ENCODE measurements around the gene SERBP1.

Gene SERBP1

DNA sequence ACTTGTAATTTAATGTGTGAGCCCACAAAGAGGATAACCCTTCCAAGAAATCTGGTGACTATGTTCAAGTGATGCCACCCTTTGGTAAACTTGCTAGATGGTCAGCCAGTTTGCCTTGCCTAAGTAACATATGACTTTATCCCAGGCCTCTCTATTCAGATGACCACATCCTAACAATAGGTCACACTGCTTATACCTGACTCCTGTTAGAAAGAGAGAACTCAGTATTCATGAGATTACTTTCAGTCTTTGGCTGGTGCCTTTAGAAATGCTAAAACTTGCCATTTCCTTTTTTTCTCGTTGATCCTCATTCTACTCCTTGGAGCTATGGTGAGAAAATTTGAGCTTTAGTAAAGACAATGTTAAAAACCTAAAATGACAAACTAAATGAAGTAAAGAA, 28.5 kb upstream of the SERBP1 start:
- TF ChIP-seq TOX (CRISPR knock-in tag; IDR thresholded peaks at IDR 0.05; ENCODE audit: borderline replicate concordance) (no peak), CREB5 (CRISPR knock-in tag; IDR thresholded peaks at IDR 0.05; ENCODE audit: low read depth) (no peak), CSDC2 (CRISPR knock-in tag; IDR thresholded peaks at IDR 0.05) (no peak), OSR1 (CRISPR knock-in tag; IDR thresholded peaks at IDR 0.05) (no peak), TCF4 (CRISPR knock-in tag; IDR thresholded peaks at IDR 0.05; ENCODE audit: borderline replicate concordance) (no peak), SNAI2 (CRISPR knock-in tag; IDR thresholded peaks at IDR 0.05) (no peak), ZNF565 (CRISPR knock-in tag; conservative IDR thresholded peaks at IDR 0.05; ENCODE audit: low read depth) (no peak), GLIS3 (CRISPR knock-in tag; IDR thresholded peaks at IDR 0.05) (no peak)
- no peak for ATAC-seq

GRCh38 chr1:67457247-67457646, 27.0 kb upstream of the SERBP1 start:
- no peak for TF ChIP-seq ISL1 (CRISPR knock-in tag; IDR thresholded peaks at IDR 0.05)
- TF ChIP-seq, protein P1, sequence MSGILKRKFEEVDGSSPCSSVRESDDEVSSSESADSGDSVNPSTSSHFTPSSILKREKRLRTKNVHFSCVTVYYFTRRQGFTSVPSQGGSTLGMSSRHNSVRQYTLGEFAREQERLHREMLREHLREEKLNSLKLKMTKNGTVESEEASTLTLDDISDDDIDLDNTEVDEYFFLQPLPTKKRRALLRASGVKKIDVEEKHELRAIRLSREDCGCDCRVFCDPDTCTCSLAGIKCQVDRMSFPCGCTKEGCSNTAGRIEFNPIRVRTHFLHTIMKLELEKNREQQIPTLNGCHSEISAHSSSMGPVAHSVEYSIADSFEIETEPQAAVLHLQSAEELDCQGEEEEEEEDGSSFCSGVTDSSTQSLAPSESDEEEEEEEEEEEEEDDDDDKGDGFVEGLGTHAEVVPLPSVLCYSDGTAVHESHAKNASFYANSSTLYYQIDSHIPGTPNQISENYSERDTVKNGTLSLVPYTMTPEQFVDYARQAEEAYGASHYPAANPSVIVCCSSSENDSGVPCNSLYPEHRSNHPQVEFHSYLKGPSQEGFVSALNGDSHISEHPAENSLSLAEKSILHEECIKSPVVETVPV (CRISPR knock-in tag; IDR thresholded peaks at IDR 0.05) = no peak
- TF ChIP-seq ZFP3 (CRISPR knock-in tag; IDR thresholded peaks at IDR 0.05) = no peak
- TF ChIP-seq ZNF565 (CRISPR knock-in tag; conservative IDR thresholded peaks at IDR 0.05; ENCODE audit: low read depth) = no peak
- TF ChIP-seq ZFP30 (CRISPR knock-in tag; IDR thresholded peaks at IDR 0.05) = no peak
- TF ChIP-seq GLIS3 (CRISPR knock-in tag; IDR thresholded peaks at IDR 0.05) = no peak
- TF ChIP-seq, protein P2, sequence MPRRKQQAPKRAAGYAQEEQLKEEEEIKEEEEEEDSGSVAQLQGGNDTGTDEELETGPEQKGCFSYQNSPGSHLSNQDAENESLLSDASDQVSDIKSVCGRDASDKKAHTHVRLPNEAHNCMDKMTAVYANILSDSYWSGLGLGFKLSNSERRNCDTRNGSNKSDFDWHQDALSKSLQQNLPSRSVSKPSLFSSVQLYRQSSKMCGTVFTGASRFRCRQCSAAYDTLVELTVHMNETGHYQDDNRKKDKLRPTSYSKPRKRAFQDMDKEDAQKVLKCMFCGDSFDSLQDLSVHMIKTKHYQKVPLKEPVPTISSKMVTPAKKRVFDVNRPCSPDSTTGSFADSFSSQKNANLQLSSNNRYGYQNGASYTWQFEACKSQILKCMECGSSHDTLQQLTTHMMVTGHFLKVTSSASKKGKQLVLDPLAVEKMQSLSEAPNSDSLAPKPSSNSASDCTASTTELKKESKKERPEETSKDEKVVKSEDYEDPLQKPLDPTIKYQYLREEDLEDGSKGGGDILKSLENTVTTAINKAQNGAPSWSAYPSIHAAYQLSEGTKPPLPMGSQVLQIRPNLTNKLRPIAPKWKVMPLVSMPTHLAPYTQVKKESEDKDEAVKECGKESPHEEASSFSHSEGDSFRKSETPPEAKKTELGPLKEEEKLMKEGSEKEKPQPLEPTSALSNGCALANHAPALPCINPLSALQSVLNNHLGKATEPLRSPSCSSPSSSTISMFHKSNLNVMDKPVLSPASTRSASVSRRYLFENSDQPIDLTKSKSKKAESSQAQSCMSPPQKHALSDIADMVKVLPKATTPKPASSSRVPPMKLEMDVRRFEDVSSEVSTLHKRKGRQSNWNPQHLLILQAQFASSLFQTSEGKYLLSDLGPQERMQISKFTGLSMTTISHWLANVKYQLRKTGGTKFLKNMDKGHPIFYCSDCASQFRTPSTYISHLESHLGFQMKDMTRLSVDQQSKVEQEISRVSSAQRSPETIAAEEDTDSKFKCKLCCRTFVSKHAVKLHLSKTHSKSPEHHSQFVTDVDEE (CRISPR knock-in tag; IDR thresholded peaks at IDR 0.05) = no peak
- no peak for TF ChIP-seq ESRRG (CRISPR knock-in tag; IDR thresholded peaks at IDR 0.05)
- TF ChIP-seq CREB5 (CRISPR knock-in tag; IDR thresholded peaks at IDR 0.05; ENCODE audit: low read depth) = no peak
- no peak for TF ChIP-seq ARNTL (CRISPR knock-in tag; IDR thresholded peaks at IDR 0.05; ENCODE audit: borderline replicate concordance, low read depth)
- no peak for TF ChIP-seq POU6F1 (CRISPR knock-in tag; IDR thresholded peaks at IDR 0.05; ENCODE audit: borderline replicate concordance, low read depth)
- TF ChIP-seq PATZ1 (CRISPR knock-in tag; IDR thresholded peaks at IDR 0.05; ENCODE audit: borderline replicate concordance) = no peak
- TF ChIP-seq ZNF8 (CRISPR knock-in tag; IDR thresholded peaks at IDR 0.05) = no peak
- TF ChIP-seq TCF4 (CRISPR knock-in tag; IDR thresholded peaks at IDR 0.05; ENCODE audit: borderline replicate concordance) = no peak
- no peak for TF ChIP-seq RARB (CRISPR knock-in tag; IDR thresholded peaks at IDR 0.05)
- no peak for ATAC-seq

GRCh38 chr1:67451815-67452214, 21.6 kb upstream of the SERBP1 start:
- no peak for TF ChIP-seq ARNTL (CRISPR knock-in tag; IDR thresholded peaks at IDR 0.05; ENCODE audit: borderline replicate concordance, low read depth)
- TF ChIP-seq PPARA (CRISPR knock-in tag; IDR thresholded peaks at IDR 0.05; ENCODE audit: borderline replicate concordance) = no peak
- no peak for TF ChIP-seq TCF4 (CRISPR knock-in tag; IDR thresholded peaks at IDR 0.05; ENCODE audit: borderline replicate concordance)
- TF ChIP-seq ZFP30 (CRISPR knock-in tag; IDR thresholded peaks at IDR 0.05) = no peak
- TF ChIP-seq BACH2 (CRISPR knock-in tag; IDR thresholded peaks at IDR 0.05; ENCODE audit: borderline replicate concordance) = no peak
- no peak for TF ChIP-seq ZNF70 (CRISPR knock-in tag; IDR thresholded peaks at IDR 0.05)
- TF ChIP-seq ESRRG (CRISPR knock-in tag; IDR thresholded peaks at IDR 0.05) = no peak
- no peak for TF ChIP-seq ISL1 (CRISPR knock-in tag; IDR thresholded peaks at IDR 0.05)
- no peak for TF ChIP-seq POU6F1 (CRISPR knock-in tag; IDR thresholded peaks at IDR 0.05; ENCODE audit: borderline replicate concordance, low read depth)
- TF ChIP-seq, protein P1 (CRISPR knock-in tag; IDR thresholded peaks at IDR 0.05) = no peak
- TF ChIP-seq RARB (CRISPR knock-in tag; IDR thresholded peaks at IDR 0.05) = no peak
- no peak for TF ChIP-seq ZNF565 (CRISPR knock-in tag; conservative IDR thresholded peaks at IDR 0.05; ENCODE audit: low read depth)
- TF ChIP-seq TOX (CRISPR knock-in tag; IDR thresholded peaks at IDR 0.05; ENCODE audit: borderline replicate concordance) = no peak
- TF ChIP-seq ZNF8 (CRISPR knock-in tag; IDR thresholded peaks at IDR 0.05) = no peak
- TF ChIP-seq ZFP3 (CRISPR knock-in tag; IDR thresholded peaks at IDR 0.05) = no peak
- no peak for ATAC-seq
